Fibroblast of lung (primary cell): Measurements from ENCODE around the gene CPSF3.

Experiments used
- EZH2 ChIP-seq: IDR thresholded peaks from 2 replicates; pipeline ENCODE4 v1.5.1; 2012; ENCODE audit warnings: low read length, control low read depth, mild to moderate bottlenecking; ENCODE audit errors: missing control alignments
- TF ChIP-seq, protein P1 (sequence below), 2 donors: IDR thresholded peaks in 1 of 2; conservative IDR thresholded peaks in 1 of 2; 1 replicate in 1 of 2; 2 replicates in 1 of 2; pipeline ENCODE4 v1.5.1; 2011 to 2012; ENCODE audit warnings: low read length in 2 of 2, control low read depth in 1 of 2, inconsistent platforms in 1 of 2, low read depth in 1 of 2, mild to moderate bottlenecking in 1 of 2

DNA sequence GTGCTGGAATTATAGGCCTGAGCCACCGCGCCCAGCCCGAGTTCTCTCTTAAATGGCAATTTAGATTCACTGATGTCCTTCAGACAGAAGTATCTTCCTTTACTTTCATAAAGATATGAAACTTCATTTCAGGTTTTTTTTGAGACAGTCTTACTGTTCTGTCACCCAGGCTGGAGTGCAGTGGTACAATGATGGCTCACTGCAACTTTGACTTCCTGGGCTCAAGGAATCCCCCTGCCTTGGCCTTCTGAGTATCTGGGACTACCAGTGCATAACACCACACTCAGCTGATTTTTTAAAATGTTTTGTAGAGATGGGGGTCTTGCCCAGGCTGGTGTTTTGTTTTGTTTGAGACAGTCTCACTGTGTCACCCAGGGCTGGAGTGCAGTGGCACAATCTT, 13.3 kb upstream of the CPSF3 start:
- TF ChIP-seq, protein P1, sequence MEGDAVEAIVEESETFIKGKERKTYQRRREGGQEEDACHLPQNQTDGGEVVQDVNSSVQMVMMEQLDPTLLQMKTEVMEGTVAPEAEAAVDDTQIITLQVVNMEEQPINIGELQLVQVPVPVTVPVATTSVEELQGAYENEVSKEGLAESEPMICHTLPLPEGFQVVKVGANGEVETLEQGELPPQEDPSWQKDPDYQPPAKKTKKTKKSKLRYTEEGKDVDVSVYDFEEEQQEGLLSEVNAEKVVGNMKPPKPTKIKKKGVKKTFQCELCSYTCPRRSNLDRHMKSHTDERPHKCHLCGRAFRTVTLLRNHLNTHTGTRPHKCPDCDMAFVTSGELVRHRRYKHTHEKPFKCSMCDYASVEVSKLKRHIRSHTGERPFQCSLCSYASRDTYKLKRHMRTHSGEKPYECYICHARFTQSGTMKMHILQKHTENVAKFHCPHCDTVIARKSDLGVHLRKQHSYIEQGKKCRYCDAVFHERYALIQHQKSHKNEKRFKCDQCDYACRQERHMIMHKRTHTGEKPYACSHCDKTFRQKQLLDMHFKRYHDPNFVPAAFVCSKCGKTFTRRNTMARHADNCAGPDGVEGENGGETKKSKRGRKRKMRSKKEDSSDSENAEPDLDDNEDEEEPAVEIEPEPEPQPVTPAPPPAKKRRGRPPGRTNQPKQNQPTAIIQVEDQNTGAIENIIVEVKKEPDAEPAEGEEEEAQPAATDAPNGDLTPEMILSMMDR (conservative IDR thresholded peaks at IDR 0.05 in 1 of 2, IDR thresholded peaks at IDR 0.05 in 1 of 2; ENCODE audit: low read depth in 1 of 2, low read length in 2 of 2) = no peak
- no peak for TF ChIP-seq EZH2
